B cell (primary cell): ENCODE data around the gene CHST4. TPM values are rescaled to one million over a fixed set of nuclear protein-coding genes. Genes with fewer than 3 reads are reported as not detected.

Experiments used
- ATAC-seq: fragments of 200-7000 bp; cut with Tn5 transposase; one replicate; pipeline ENCODE4 v1.10.0; 2021; ENCODE audit warnings: low read depth, mild to moderate bottlenecking, moderate number of reproducible peaks, moderate library complexity
- CTCF ChIA-PET: fragments of 350-600 bp; sonication (Branson Sonifier 250); formaldehyde crosslinking; loops from one replicate; lab custom pipeline; 2021; ENCODE audit warnings: antibody characterized with exemption, inconsistent platforms; lab: Charles Lee
- POLR2A ChIA-PET: fragments of 350-600 bp; sonication (Branson Sonifier 250); formaldehyde crosslinking; loops from one replicate; lab custom pipeline; 2021; ENCODE audit warnings: antibody characterized with exemption; lab: Charles Lee
- DNase-seq: peaks from one replicate; pipeline ENCODE4 v3.0.0; 2013
- H2AFZ ChIP-seq: 2 replicates; pipeline ENCODE4 v1.6.1; 2012; ENCODE audit warnings: mild to moderate bottlenecking, low read depth, low read length; ENCODE audit not compliant: insufficient read depth, poor library complexity, severe bottlenecking
- H3K27ac ChIP-seq, 2 donors: 1 replicate in 1 of 2; 2 replicates in 1 of 2; pipeline ENCODE4 v1.5.1; 2012 to 2013; ENCODE audit warnings: low read length in 2 of 2, mild to moderate bottlenecking in 2 of 2, moderate library complexity in 1 of 2
- H3K27me3 ChIP-seq, 4 experiments: fragments of 200-600 bp in 1 of 4; sonication (generic) in 1 of 4; replicated peaks in 1 of 4; 1 replicate in 2 of 4; 2 replicates in 2 of 4; pipeline versions ENCODE4 v1.6.1 to v1.7.0; 2013 to 2016; ENCODE audit warnings: low read length in 3 of 4, mild to moderate bottlenecking in 2 of 4, mixed read lengths in 1 of 4, moderate library complexity in 1 of 4; ENCODE audit not compliant: insufficient read depth in 4 of 4, control insufficient read depth in 3 of 4; ENCODE audit errors: control extremely low read depth in 1 of 4
- H3K36me3 ChIP-seq, 2 experiments: replicated peaks in 1 of 2; 1 replicate in 1 of 2; 2 replicates in 1 of 2; pipeline versions ENCODE4 v1.6.1 to v1.7.1; 2013; ENCODE audit warnings: low read length in 1 of 2; ENCODE audit not compliant: insufficient read depth in 2 of 2, control insufficient read depth in 1 of 2; ENCODE audit errors: control extremely low read depth in 1 of 2, extremely low read depth in 1 of 2
- H3K4me1 ChIP-seq, 2 donors: fragments of 200-600 bp in 1 of 2; sonication (generic) in 1 of 2; 1 replicate in 1 of 2; 2 replicates in 1 of 2; pipeline versions ENCODE4 v1.5.1 to v1.6.1; 2013 to 2017; ENCODE audit warnings: low read length in 2 of 2; ENCODE audit not compliant: control insufficient read depth in 2 of 2, insufficient read depth in 2 of 2
- H3K4me2 ChIP-seq: replicated peaks from 2 replicates; pipeline ENCODE3; 2012; ENCODE audit warnings: mild to moderate bottlenecking, low read depth, low read length; ENCODE audit not compliant: poor library complexity, severe bottlenecking
- H3K4me3 ChIP-seq, 5 experiments: fragments of 200-600 bp in 1 of 5; sonication (generic) in 1 of 5; 1 replicate in 3 of 5; 2 replicates in 2 of 5; pipeline versions ENCODE4 v1.5.1 to v1.7.0; 2011 to 2016; ENCODE audit warnings: low read length in 4 of 5, mild to moderate bottlenecking in 4 of 5, low read depth in 2 of 5, control low read depth in 1 of 5, moderate library complexity in 1 of 5; ENCODE audit not compliant: insufficient read depth in 1 of 5; ENCODE audit errors: control extremely low read depth in 1 of 5, extremely low read depth in 1 of 5
- H3K79me2 ChIP-seq: fragments of 200-600 bp; sonication (generic); one replicate; pipeline ENCODE4 v1.6.0; 2016; ENCODE audit warnings: low read length; ENCODE audit not compliant: control insufficient read depth, insufficient read depth
- H3K9ac ChIP-seq: fragments of 200-600 bp; sonication (generic); 2 replicates; pipeline ENCODE4 v1.6.1; 2017; ENCODE audit warnings: mild to moderate bottlenecking, low read length, moderate library complexity
- H3K9me3 ChIP-seq, 3 donors: one replicate each; pipeline versions ENCODE4 v1.6.1 to v1.7.1; 2013; ENCODE audit warnings: low read length in 2 of 3; ENCODE audit not compliant: control insufficient read depth in 2 of 3, insufficient read depth in 1 of 3; ENCODE audit errors: control extremely low read depth in 1 of 3
- H4K20me1 ChIP-seq: 2 replicates; pipeline ENCODE4 v1.6.0; 2012; ENCODE audit warnings: mild to moderate bottlenecking, low read length; ENCODE audit not compliant: insufficient read depth, control insufficient read depth, poor library complexity, severe bottlenecking
- H3K27ac Mint-ChIP-seq: one replicate; pipeline ENCODE4 v1.8.0; 2021; ENCODE audit warnings: mixed read lengths
- H3K27me3 Mint-ChIP-seq: one replicate; pipeline ENCODE4 v1.8.0; 2021; ENCODE audit warnings: mixed read lengths
- H3K4me1 Mint-ChIP-seq: one replicate; pipeline ENCODE4 v1.8.0; 2021; ENCODE audit warnings: mixed read lengths
- H3K4me3 Mint-ChIP-seq: one replicate; pipeline ENCODE4 v1.8.0; 2021; ENCODE audit warnings: mixed read lengths
- H3K9me3 Mint-ChIP-seq: one replicate; pipeline ENCODE4 v1.8.0; 2022; ENCODE audit warnings: mixed read lengths; ENCODE audit not compliant: insufficient read depth
- EZH2 ChIP-seq: IDR thresholded peaks from 2 replicates; pipeline ENCODE4 v1.6.1; 2012; ENCODE audit warnings: borderline replicate concordance, low read depth, mild to moderate bottlenecking, moderate library complexity, low read length; ENCODE audit not compliant: insufficient read depth, poor library complexity, severe bottlenecking
- WGBS: methylation state at CpG from one replicate; pipeline ENCODE4 v1.1.5; 2013; ENCODE audit warnings: missing lambda C conversion rate; ENCODE audit not compliant: insufficient coverage; 5-methylcytosine and 5-hydroxymethylcytosine counted together
- intact Hi-C: fragments of 100-400 bp; cut with micrococcal nuclease; formaldehyde crosslinking; loops from one replicate; pipeline ENCODE4 v1.10.0; 2022
- polyA plus RNA-seq: library from polyadenylated mRNA; depleted of rRNA; stranded (reverse); fragments of >200 nt; gene quantifications from 2 replicates; pipeline ENCODE4 v1.2.3, GENCODE V29; 2012
- total RNA-seq, 2 donors: library from RNA; stranded (reverse); fragments of 120-200 nt in 1 of 2; gene quantifications; 1 replicate in 1 of 2; 2 replicates in 1 of 2; pipeline versions ENCODE4 v1.2.3 to v1.2.4, GENCODE V29; 2013 to 2022
- TF ChIP-seq, protein P1 (sequence below): fragments of 200-600 bp; IDR thresholded peaks from one replicate; pipeline ENCODE4 v1.8.0; 2022; ENCODE audit warnings: antibody characterized with exemption, mild to moderate bottlenecking

Gene CHST4
- total and polyA plus RNA-seq, 2 donors (not counting 1 experiment from before 2014, with no cell fraction given): not detected

DNA sequence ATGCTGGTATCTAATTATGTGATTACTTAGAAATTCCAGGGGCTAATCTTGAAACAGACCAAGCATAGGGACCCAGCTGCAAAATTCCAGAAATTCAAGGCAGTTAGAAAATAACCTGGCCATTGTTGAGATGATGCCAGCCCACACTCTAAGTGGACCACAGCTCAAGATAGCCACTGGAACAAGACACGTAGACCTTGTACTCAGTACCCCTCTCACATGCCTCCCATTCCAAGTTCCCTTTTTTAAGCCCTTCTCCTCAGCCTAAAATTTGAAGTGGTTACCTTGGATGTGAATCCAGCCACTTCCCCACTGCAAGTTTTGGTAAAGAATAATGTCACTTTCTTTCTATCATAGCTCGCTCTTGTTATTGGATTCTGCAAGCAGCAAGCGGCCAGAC is 33.0 kb upstream of the CHST4 start:
- H3K27me3 ChIP-seq: no peaks in the 10 kb centered on the region
- no peaks in the 10 kb centered on the region for H4K20me1 ChIP-seq
- H3K27ac ChIP-seq: no peak overlapping the region
- no peak overlapping the region for H3K4me3 ChIP-seq
- ATAC-seq (no peak), DNase-seq (no peak)
- POLR2A ChIA-PET: no interaction called here
- 71% methylated on average over 1 of the region's 3 CpGs for WGBS
- Mint-ChIP-seq H3K4me1 (no peaks in the 10 kb centered on the region), H3K27ac (no peak overlapping the region), H3K27me3 (peaks cover 10% of the 10 kb centered on the region), H3K4me3 (no peak overlapping the region), H3K9me3 (no peaks in the 10 kb centered on the region)
- CTCF ChIA-PET: interaction anchor here (0.8 to 1.4 kb wide), 3 partner anchors 62 to 86 kb away, joined by 3 to 8 read pairs (median 3); no protein-coding TSS in a partner anchor
- H2AFZ ChIP-seq: no peak overlapping the region
- intact Hi-C loops: no loop called here
- H3K4me1 ChIP-seq: no peaks in the 10 kb centered on the region
- no peaks in the 10 kb centered on the region for H3K9me3 ChIP-seq
- no peak overlapping the region for H3K4me2 ChIP-seq
- no peaks in the 10 kb centered on the region for H3K79me2 ChIP-seq
- no peak overlapping the region for H3K9ac ChIP-seq
- TF ChIP-seq EZH2: no peak
- no peaks in the 10 kb centered on the region for H3K36me3 ChIP-seq

DNA sequence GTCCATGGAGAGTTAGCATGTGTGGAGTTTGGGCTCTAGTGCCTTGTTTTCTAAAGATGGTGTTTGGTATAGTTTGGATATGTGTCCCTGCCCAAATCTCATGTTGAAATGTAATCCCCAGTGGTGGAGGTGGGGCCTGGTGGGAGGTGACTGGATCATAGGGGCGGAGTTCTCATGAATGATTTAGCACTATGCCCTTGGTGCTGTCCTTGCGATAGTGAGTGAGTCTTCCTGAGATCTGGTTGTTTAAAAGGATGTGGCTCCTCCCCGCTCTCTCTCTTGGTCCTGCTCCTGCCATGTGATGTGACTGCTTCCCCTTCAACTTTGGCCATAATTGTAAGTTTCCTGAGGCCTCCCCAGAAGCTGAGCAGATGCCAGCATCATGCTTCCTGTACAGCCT is 28.2 kb upstream of the CHST4 start:
- H3K4me1 Mint-ChIP-seq: no peaks in the 10 kb centered on the region
- no peaks in the 10 kb centered on the region for H3K36me3 ChIP-seq
- no peaks in the 10 kb centered on the region for H4K20me1 ChIP-seq
- WGBS: 93% methylated on average over 3 of the region's 3 CpGs
- intact Hi-C loops: loop anchor here (5.0 kb wide), 1 partner anchor 249 kb away; no protein-coding TSS in a partner anchor
- H3K27me3 Mint-ChIP-seq: peaks cover 16% of the 10 kb centered on the region
- H3K4me2 ChIP-seq: no peak overlapping the region
- H3K9me3 Mint-ChIP-seq: no peaks in the 10 kb centered on the region
- ATAC-seq (no peak), DNase-seq (no peak)
- ChIA-PET CTCF (interaction anchor here (0.7 to 8.8 kb wide), 12 partner anchors 36 to 118 kb away, joined by 3 to 258 read pairs (median 4); partner anchors contain the start of gene ZNF23), POLR2A (no interaction called here)
- H3K79me2 ChIP-seq: no peaks in the 10 kb centered on the region
- no peak overlapping the region for H3K9ac ChIP-seq
- H3K27me3 ChIP-seq: peaks cover 0 to 5% (median 1%) of the 10 kb centered on the region in 4 experiments
- no peak overlapping the region for H3K4me3 Mint-ChIP-seq
- no peak overlapping the region for H3K27ac ChIP-seq
- no peak overlapping the region for H2AFZ ChIP-seq
- no peaks in the 10 kb centered on the region for H3K9me3 ChIP-seq
- TF ChIP-seq, protein P1, sequence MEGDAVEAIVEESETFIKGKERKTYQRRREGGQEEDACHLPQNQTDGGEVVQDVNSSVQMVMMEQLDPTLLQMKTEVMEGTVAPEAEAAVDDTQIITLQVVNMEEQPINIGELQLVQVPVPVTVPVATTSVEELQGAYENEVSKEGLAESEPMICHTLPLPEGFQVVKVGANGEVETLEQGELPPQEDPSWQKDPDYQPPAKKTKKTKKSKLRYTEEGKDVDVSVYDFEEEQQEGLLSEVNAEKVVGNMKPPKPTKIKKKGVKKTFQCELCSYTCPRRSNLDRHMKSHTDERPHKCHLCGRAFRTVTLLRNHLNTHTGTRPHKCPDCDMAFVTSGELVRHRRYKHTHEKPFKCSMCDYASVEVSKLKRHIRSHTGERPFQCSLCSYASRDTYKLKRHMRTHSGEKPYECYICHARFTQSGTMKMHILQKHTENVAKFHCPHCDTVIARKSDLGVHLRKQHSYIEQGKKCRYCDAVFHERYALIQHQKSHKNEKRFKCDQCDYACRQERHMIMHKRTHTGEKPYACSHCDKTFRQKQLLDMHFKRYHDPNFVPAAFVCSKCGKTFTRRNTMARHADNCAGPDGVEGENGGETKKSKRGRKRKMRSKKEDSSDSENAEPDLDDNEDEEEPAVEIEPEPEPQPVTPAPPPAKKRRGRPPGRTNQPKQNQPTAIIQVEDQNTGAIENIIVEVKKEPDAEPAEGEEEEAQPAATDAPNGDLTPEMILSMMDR: no peak
- no peak for TF ChIP-seq EZH2
- no peak overlapping the region for H3K4me3 ChIP-seq
- no peak overlapping the region for H3K27ac Mint-ChIP-seq
- H3K4me1 ChIP-seq: no peaks in the 10 kb centered on the region
